HG02840 (cell line): ENCODE data around the gene GALNT12.

ENCODE experiments used
- ATAC-seq: cut with Tn5 transposase; IDR thresholded peaks from one replicate; pipeline ENCODE4 v1.9.1; 2021; ENCODE audit warnings: mild to moderate bottlenecking, moderate library complexity, moderate number of reproducible peaks; ENCODE audit not compliant: unreplicated experiment, low FRiP score

The GALNT12 gene

GRCh38 chr9:98894761-98895160 lies 87.3 kb downstream of the GALNT12 start:
- no peak for ATAC-seq

- no peak for ATAC-seq
These were observed 89.2 kb downstream of the GALNT12 start for GRCh38 chr9:98896632-98897031.

GRCh38 chr9:98897745-98898144 lies 90.3 kb downstream of the GALNT12 start:
- no peak for ATAC-seq

- no peak for ATAC-seq
These were observed 92.1 kb downstream of the GALNT12 start for GRCh38 chr9:98899408-98900056.
